Sigmoid colon (tissue), 7 donors: ENCODE measurements around the gene NUDT3. TPM values are rescaled to one million over a fixed set of nuclear protein-coding genes. Genes with fewer than 3 reads are reported as not detected.
"Not testable (repeated sequence)": the region's sequence is repeated elsewhere in the genome, so short reads cannot be mapped to it uniquely, and the experiment has no call there.

Source experiments
- DNase-seq: peaks from one replicate; pipeline ENCODE4 v3.0.0-alpha.2; 2019
- H3K27ac ChIP-seq, 4 donors: fragments of 200-600 bp; sonication (generic); one replicate each; pipeline ENCODE4 v1.5.1; 2016 to 2019; ENCODE audit warnings: mild to moderate bottlenecking in 1 of 4
- H3K27me3 ChIP-seq, 3 donors: fragments of 200-600 bp; sonication (generic); one replicate each; pipeline ENCODE4 v1.5.1; 2019; ENCODE audit warnings: mild to moderate bottlenecking in 1 of 3
- H3K36me3 ChIP-seq, 4 donors: fragments of 200-600 bp; sonication (generic); one replicate each; pipeline ENCODE4 v1.5.1; 2016 to 2019
- H3K4me1 ChIP-seq, 4 donors: fragments of 200-600 bp; sonication (generic); one replicate each; pipeline ENCODE4 v1.5.1; 2017 to 2019
- H3K4me3 ChIP-seq, 4 donors: fragments of 200-600 bp; sonication (generic); one replicate each; pipeline ENCODE4 v1.5.1; 2017 to 2019; ENCODE audit warnings: mild to moderate bottlenecking in 2 of 4, moderate library complexity in 1 of 4
- H3K9me3 ChIP-seq, 4 donors: fragments of 200-600 bp in 3 of 4; sonication (generic) in 3 of 4; one replicate each; pipeline versions ENCODE4 v1.5.1 to v1.6.1; 2013 to 2019
- EP300 ChIP-seq, 4 donors: sonication (generic); formaldehyde crosslinking; IDR thresholded peaks; one replicate each; pipeline ENCODE4 v1.6.1; 2017; ENCODE audit warnings: antibody characterized with exemption in 4 of 4
- POLR2A ChIP-seq, 2 donors: fragments of 450-650 bp; IDR thresholded peaks; one replicate each; pipeline ENCODE4 v1.6.1; 2016; ENCODE audit warnings: antibody characterized with exemption in 2 of 2, mild to moderate bottlenecking in 2 of 2, moderate library complexity in 2 of 2
- POLR2AphosphoS5 ChIP-seq, 4 donors: sonication (generic); formaldehyde crosslinking; IDR thresholded peaks; one replicate each; pipeline ENCODE4 v1.6.1; 2017; ENCODE audit warnings: antibody characterized with exemption in 4 of 4
- WGBS, 2 donors: extraction: QIAGEN DNeasy Blood & Tissue Kit; methylation state at CpG; one replicate each; pipeline ENCODE4 v1.1.7; 2013; 5-methylcytosine and 5-hydroxymethylcytosine counted together
- intact Hi-C: fragments of 100-400 bp; cut with DNase I; formaldehyde crosslinking; loops from one replicate; pipeline ENCODE4 v1.15.1; 2023
- polyA plus RNA-seq, 3 donors: library from polyadenylated mRNA; stranded (reverse); fragments of 200-250 nt; gene quantifications; one replicate each; pipeline ENCODE4 v1.2.3, GENCODE V29; 2013
- total RNA-seq, 4 donors: library from RNA; depleted of rRNA; stranded (reverse); fragments of >200 nt; gene quantifications; one replicate each; pipeline ENCODE4 v1.1.0, GENCODE V29; 2016
- TF ChIP-seq, protein P1 (sequence below), 4 experiments: fragments of 450-650 bp in 3 of 4; fragments of 200-600 bp in 1 of 4; IDR thresholded peaks; one replicate each; pipeline ENCODE4 v1.5.1; 2016 to 2019; ENCODE audit warnings: antibody characterized with exemption in 4 of 4, mild to moderate bottlenecking in 3 of 4, moderate library complexity in 2 of 4
- donor health status: healthy with polysubstance abuse.
- donor health status: Bipolar disorder and iron deficiency.
- donor health status: healthy.

The NUDT3 gene
- total and polyA plus RNA-seq, 7 donors, result 6.0 to 45.7 (median 31.4) TPM

- Histone ChIP-seq H3K36me3 (no peaks in the 10 kb centered on the region), H3K27me3 (no peaks in the 10 kb centered on the region), H3K27ac (peak overlapping the region in 1 of 4 donors; percentile 20), H3K9me3 (no peaks in the 10 kb centered on the region), H3K4me3 (no peak overlapping the region), H3K4me1 (no peaks in the 10 kb centered on the region)
- DNase-seq, result no peak
- TF ChIP-seq EP300 (IDR thresholded peaks at IDR 0.05), result no peak
- no peak for TF ChIP-seq POLR2AphosphoS5 (IDR thresholded peaks at IDR 0.05)
- TF ChIP-seq, protein P1, sequence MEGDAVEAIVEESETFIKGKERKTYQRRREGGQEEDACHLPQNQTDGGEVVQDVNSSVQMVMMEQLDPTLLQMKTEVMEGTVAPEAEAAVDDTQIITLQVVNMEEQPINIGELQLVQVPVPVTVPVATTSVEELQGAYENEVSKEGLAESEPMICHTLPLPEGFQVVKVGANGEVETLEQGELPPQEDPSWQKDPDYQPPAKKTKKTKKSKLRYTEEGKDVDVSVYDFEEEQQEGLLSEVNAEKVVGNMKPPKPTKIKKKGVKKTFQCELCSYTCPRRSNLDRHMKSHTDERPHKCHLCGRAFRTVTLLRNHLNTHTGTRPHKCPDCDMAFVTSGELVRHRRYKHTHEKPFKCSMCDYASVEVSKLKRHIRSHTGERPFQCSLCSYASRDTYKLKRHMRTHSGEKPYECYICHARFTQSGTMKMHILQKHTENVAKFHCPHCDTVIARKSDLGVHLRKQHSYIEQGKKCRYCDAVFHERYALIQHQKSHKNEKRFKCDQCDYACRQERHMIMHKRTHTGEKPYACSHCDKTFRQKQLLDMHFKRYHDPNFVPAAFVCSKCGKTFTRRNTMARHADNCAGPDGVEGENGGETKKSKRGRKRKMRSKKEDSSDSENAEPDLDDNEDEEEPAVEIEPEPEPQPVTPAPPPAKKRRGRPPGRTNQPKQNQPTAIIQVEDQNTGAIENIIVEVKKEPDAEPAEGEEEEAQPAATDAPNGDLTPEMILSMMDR (IDR thresholded peaks at IDR 0.05), result no peak
- TF ChIP-seq POLR2A (IDR thresholded peaks at IDR 0.05), result no peak
- intact Hi-C loops, result no loop called here
- WGBS, 2 donors, result 87 to 93% methylated on average over 13 of the region's 13 CpGs
These were observed 120.2 kb downstream of the NUDT3 start for GRCh38 chr6:34272013-34272926.

DNA sequence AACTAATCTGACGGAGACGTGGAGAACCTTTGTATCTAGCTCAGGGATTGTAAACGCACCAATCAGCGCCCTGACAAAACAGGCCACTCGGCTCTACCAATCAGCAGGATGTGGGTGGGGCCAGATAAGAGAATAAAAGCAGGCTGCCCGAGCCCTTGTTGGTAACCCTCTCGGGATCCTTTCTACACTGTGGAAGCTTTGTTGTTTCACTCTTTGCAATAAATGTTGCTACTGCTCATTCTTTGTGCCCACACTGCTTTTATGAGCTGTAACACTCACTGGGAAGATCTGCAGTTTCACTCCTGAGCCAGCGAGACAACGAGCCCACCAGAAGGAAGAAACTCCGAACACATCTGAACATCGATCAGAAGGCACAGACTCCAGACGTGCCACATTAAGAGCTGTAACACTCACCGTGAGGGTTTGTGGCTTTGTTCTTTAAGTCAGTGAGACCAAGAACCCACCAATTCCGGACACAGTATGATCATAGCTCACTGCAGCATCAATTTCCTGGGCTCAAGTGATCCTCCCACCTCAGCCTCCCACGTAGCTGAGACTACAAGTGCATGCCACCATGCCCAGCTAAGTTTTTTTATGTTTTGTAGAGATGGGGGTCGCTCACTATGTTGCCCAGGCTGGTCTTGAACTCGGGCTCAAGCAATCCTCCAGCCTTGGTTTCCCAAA is 122.7 kb downstream of the NUDT3 start:
- 78 to 82% methylated on average over 17 of the region's 17 CpGs for WGBS, 2 donors
- H3K9me3 ChIP-seq, H3K4me1 ChIP-seq, DNase-seq, H3K36me3 ChIP-seq, H3K27me3 ChIP-seq, H3K27ac ChIP-seq, intact Hi-C loops, H3K4me3 ChIP-seq: not testable (repeated sequence)

DNA sequence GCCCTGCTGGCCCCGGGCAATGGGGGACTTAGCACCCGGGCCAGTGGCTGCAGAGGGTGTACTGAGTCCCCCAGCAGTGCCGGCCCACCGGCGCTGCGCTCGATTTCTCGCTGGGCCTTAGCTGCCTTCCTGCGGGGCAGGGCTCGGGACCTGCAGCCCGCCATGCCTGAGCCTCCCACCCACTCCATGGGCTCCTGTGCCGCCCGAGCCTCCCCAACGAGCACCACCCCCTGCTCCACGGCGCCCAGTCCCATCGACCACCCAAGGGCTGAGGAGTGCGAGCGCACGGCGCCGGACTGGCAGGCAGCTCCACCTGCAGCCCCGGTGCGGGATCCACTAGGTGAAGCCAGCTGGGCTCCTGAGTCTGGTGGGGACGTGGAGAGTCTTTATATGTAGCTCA is 123.3 kb downstream of the NUDT3 start:
- H3K9me3 ChIP-seq, H3K4me1 ChIP-seq, H3K4me3 ChIP-seq, H3K27me3 ChIP-seq, intact Hi-C loops, H3K36me3 ChIP-seq, DNase-seq, H3K27ac ChIP-seq: not testable (repeated sequence)
- 95 to 96% methylated on average over 21 to 22 of the region's 25 CpGs for WGBS, 2 donors

DNA sequence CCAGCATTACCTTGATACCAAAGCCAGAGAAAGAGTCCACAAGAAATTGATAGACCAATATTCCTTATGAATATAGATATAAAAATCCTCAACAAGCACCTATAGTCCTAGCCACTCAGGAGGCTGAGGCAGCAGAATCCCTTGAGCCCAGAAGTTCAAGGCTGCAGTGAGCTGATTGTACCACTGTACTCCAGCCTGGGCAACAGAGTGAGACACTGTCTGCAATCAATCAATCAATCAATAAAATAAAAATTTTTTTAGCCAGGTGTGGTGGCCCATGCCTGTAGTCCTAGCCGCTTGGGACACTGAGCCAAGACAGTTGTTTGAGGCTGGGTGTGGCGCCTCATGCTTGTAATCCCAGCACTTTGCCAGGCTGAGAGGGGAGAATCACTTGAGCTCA is 124.7 kb downstream of the NUDT3 start:
- H3K27ac ChIP-seq, result no peak overlapping the region
- TF ChIP-seq POLR2A (IDR thresholded peaks at IDR 0.05), result no peak
- no peak for TF ChIP-seq EP300 (IDR thresholded peaks at IDR 0.05)
- TF ChIP-seq, protein P1 (IDR thresholded peaks at IDR 0.05), result no peak
- no peak for TF ChIP-seq POLR2AphosphoS5 (IDR thresholded peaks at IDR 0.05)
- intact Hi-C loops, result no loop called here
- H3K4me3 ChIP-seq, result no peak overlapping the region
- H3K4me1 ChIP-seq, result no peaks in the 10 kb centered on the region
- H3K9me3 ChIP-seq, result no peaks in the 10 kb centered on the region
- 52 to 92% methylated on average over 2 of the region's 2 CpGs for WGBS, 2 donors
- no peaks in the 10 kb centered on the region for H3K36me3 ChIP-seq
- no peaks in the 10 kb centered on the region for H3K27me3 ChIP-seq
- DNase-seq, result no peak

- H3K27ac ChIP-seq, H3K9me3 ChIP-seq, H3K4me3 ChIP-seq, DNase-seq, H3K27me3 ChIP-seq, H3K36me3 ChIP-seq, H3K4me1 ChIP-seq, intact Hi-C loops: not testable (repeated sequence)
- 89 to 94% methylated on average over 23 of the region's 23 CpGs for WGBS, 2 donors
These were observed 129.0 kb downstream of the NUDT3 start for GRCh38 chr6:34263484-34263883.

GRCh38 chr6:34260576-34261267 is 131.7 kb downstream of the NUDT3 start:
- no peaks in the 10 kb centered on the region for H3K4me1 ChIP-seq
- no peak overlapping the region for H3K4me3 ChIP-seq
- intact Hi-C loops, result no loop called here
- no peaks in the 10 kb centered on the region for H3K27me3 ChIP-seq
- WGBS, 2 donors, result 62 to 85% methylated on average over 17 of the region's 17 CpGs
- TF ChIP-seq POLR2AphosphoS5 (IDR thresholded peaks at IDR 0.05) (no peak), EP300 (IDR thresholded peaks at IDR 0.05) (no peak), POLR2A (IDR thresholded peaks at IDR 0.05) (no peak)
- TF ChIP-seq, protein P1 (IDR thresholded peaks at IDR 0.05), result no peak
- no peak overlapping the region for H3K27ac ChIP-seq
- no peak for DNase-seq
- H3K36me3 ChIP-seq, result no peaks in the 10 kb centered on the region
- H3K9me3 ChIP-seq, result no peaks in the 10 kb centered on the region
